Esophagus muscularis mucosa (tissue), 4 donors: ENCODE results near the gene CMTM8. TPM values are rescaled to one million over a fixed set of nuclear protein-coding genes. Genes with fewer than 3 reads are reported as not detected.

Experiments used
- DNase-seq: peaks from one replicate; pipeline ENCODE4 v3.0.0-alpha.2; 2017; ENCODE audit errors: extremely low spot score
- H3K27ac ChIP-seq, 4 donors: fragments of 200-600 bp; sonication (generic); replicated peaks in 1 of 4; 1 replicate in 3 of 4; 2 replicates in 1 of 4; pipeline ENCODE4 v1.5.1; 2016 to 2019; ENCODE audit warnings: mild to moderate bottlenecking in 1 of 4
- H3K27me3 ChIP-seq, 4 donors: fragments of 200-600 bp; sonication (generic); one replicate each; pipeline versions ENCODE4 v1.5.1 to v1.6.0; 2016 to 2019
- H3K36me3 ChIP-seq, 4 donors: fragments of 200-600 bp; sonication (generic); one replicate each; pipeline ENCODE4 v1.5.1; 2016 to 2019
- H3K4me1 ChIP-seq, 4 donors: fragments of 200-600 bp; sonication (generic); one replicate each; pipeline ENCODE4 v1.5.1; 2016 to 2019
- H3K4me3 ChIP-seq, 4 donors: fragments of 200-600 bp; sonication (generic); 1 replicate in 2 of 4; 2 replicates in 2 of 4; pipeline ENCODE4 v1.5.1; 2016 to 2019; ENCODE audit warnings: mild to moderate bottlenecking in 4 of 4, moderate library complexity in 1 of 4
- H3K9me3 ChIP-seq, 4 donors: fragments of 200-600 bp; sonication (generic); 1 replicate in 3 of 4; 2 replicates in 1 of 4; pipeline ENCODE4 v1.5.1; 2016 to 2019
- CTCF ChIP-seq, 3 experiments: fragments of 200-600 bp in 2 of 3; fragments of 450-650 bp in 1 of 3; sonication (generic) in 2 of 3; IDR thresholded peaks; one replicate each; pipeline ENCODE4 v1.5.1; 2017 to 2019; ENCODE audit warnings: antibody characterized with exemption in 3 of 3, mild to moderate bottlenecking in 2 of 3, moderate library complexity in 1 of 3
- EP300 ChIP-seq: sonication (generic); formaldehyde crosslinking; IDR thresholded peaks from one replicate; pipeline ENCODE4 v1.6.1; 2017; ENCODE audit warnings: antibody characterized with exemption
- POLR2A ChIP-seq: fragments of 450-650 bp; IDR thresholded peaks from one replicate; pipeline ENCODE4 v1.6.1; 2017; ENCODE audit warnings: antibody characterized with exemption, moderate library complexity, mild to moderate bottlenecking, low read depth
- POLR2AphosphoS5 ChIP-seq, 2 donors: sonication (generic); formaldehyde crosslinking; IDR thresholded peaks; one replicate each; pipeline ENCODE4 v1.6.1; 2017; ENCODE audit warnings: antibody characterized with exemption in 2 of 2
- WGBS: methylation state at CpG from one replicate; pipeline ENCODE4 v1.1.5; 2018; 5-methylcytosine and 5-hydroxymethylcytosine counted together
- intact Hi-C: fragments of 100-400 bp; cut with DNase I; formaldehyde crosslinking; loops from one replicate; pipeline ENCODE4 v1.15.1; 2023
- total RNA-seq, 4 donors: library from RNA; depleted of rRNA; stranded (reverse); fragments of >200 nt; gene quantifications; one replicate each; pipeline versions ENCODE4 v1.1.0 to v1.2.1, GENCODE V29; 2016

The CMTM8 gene
- total RNA-seq, 4 donors from 2014 or later = 1.7 to 4.2 (median 3.8) TPM

- Histone ChIP-seq H3K27ac (no peak overlapping the region), H3K36me3 (no peaks in the 10 kb centered on the region), H3K4me1 (peaks cover 4 to 7% (median 5%) of the 10 kb centered on the region in 4 donors), H3K4me3 (no peak overlapping the region), H3K9me3 (no peaks in the 10 kb centered on the region), H3K27me3 (no peaks in the 10 kb centered on the region)
- WGBS = 65% methylated on average over 15 of the region's 15 CpGs
- TF ChIP-seq EP300 = no peak
- TF ChIP-seq CTCF (IDR thresholded peaks at IDR 0.05) = no peak
- TF ChIP-seq POLR2AphosphoS5 (IDR thresholded peaks at IDR 0.05) = no peak
- TF ChIP-seq POLR2A = no peak
- intact Hi-C loops = no loop called here
- no peak for DNase-seq
Measured at GRCh38 chr3:32310918-32311839, 72.7 kb downstream of the CMTM8 start.

- Histone ChIP-seq H3K9me3 (no peaks in the 10 kb centered on the region), H3K4me3 (no peak overlapping the region), H3K27ac (no peak overlapping the region), H3K36me3 (no peaks in the 10 kb centered on the region), H3K27me3 (no peaks in the 10 kb centered on the region), H3K4me1 (peaks cover 4 to 7% (median 5%) of the 10 kb centered on the region in 4 donors)
- intact Hi-C loops = no loop called here
- TF ChIP-seq CTCF (IDR thresholded peaks at IDR 0.05) = no peak
- TF ChIP-seq POLR2A = no peak
- TF ChIP-seq EP300 = no peak
- no peak for TF ChIP-seq POLR2AphosphoS5 (IDR thresholded peaks at IDR 0.05)
- no peak for DNase-seq
- 93% methylated on average over 1 of the region's 1 CpG for WGBS
Measured at GRCh38 chr3:32312251-32312650, 73.8 kb downstream of the CMTM8 start.

- TF ChIP-seq POLR2A (no peak), CTCF (IDR thresholded peaks at IDR 0.05) (no peak), POLR2AphosphoS5 (IDR thresholded peaks at IDR 0.05) (no peak), EP300 (no peak)
- H3K27me3 ChIP-seq = no peaks in the 10 kb centered on the region
- no peak overlapping the region for H3K4me3 ChIP-seq
- DNase-seq = no peak
- WGBS = 95% methylated on average over 6 of the region's 6 CpGs
- no peaks in the 10 kb centered on the region for H3K36me3 ChIP-seq
- H3K9me3 ChIP-seq = no peaks in the 10 kb centered on the region
- intact Hi-C loops = no loop called here
- H3K4me1 ChIP-seq = peaks cover 4 to 7% (median 5%) of the 10 kb centered on the region in 4 donors
- H3K27ac ChIP-seq = no peak overlapping the region
Measured at GRCh38 chr3:32313169-32313568, 74.7 kb downstream of the CMTM8 start.

- Histone ChIP-seq H3K9me3 (no peaks in the 10 kb centered on the region), H3K27me3 (no peaks in the 10 kb centered on the region), H3K36me3 (no peaks in the 10 kb centered on the region), H3K4me3 (no peak overlapping the region), H3K4me1 (peaks cover 4 to 7% (median 5%) of the 10 kb centered on the region in 4 donors), H3K27ac (no peak overlapping the region)
- intact Hi-C loops = no loop called here
- WGBS = 66% methylated on average over 5 of the region's 5 CpGs
- no peak for DNase-seq
- no peak for TF ChIP-seq EP300
Measured at GRCh38 chr3:32313723-32314473, 75.4 kb downstream of the CMTM8 start.

GRCh38 chr3:32315441-32315840 lies 77.0 kb downstream of the CMTM8 start:
- Histone ChIP-seq H3K4me3 (no peak overlapping the region), H3K36me3 (no peaks in the 10 kb centered on the region), H3K27ac (no peak overlapping the region), H3K27me3 (no peaks in the 10 kb centered on the region), H3K4me1 (peaks cover under 1 to 7% (median 5%) of the 10 kb centered on the region in 4 donors), H3K9me3 (no peaks in the 10 kb centered on the region)
- 95% methylated on average over 3 of the region's 3 CpGs for WGBS
- TF ChIP-seq EP300 (no peak), POLR2AphosphoS5 (IDR thresholded peaks at IDR 0.05) (no peak), CTCF (IDR thresholded peaks at IDR 0.05) (no peak), POLR2A (no peak)
- intact Hi-C loops = no loop called here
- no peak for DNase-seq
